Ramos (cell line): ENCODE measurements around the gene ADORA2B.
"Not testable (repeated sequence)": the region's sequence is repeated elsewhere in the genome, so short reads cannot be mapped to it uniquely, and the experiment has no call there.

Experiments
- in situ Hi-C: fragments of 300-500 bp; cut with MboI; formaldehyde crosslinking; loops from one replicate; pipeline ENCODE4 v1.14.3; 2022; ENCODE audit warnings: low sequenced_read_pairs; ENCODE audit not compliant: unreplicated experiment

Gene ADORA2B

DNA sequence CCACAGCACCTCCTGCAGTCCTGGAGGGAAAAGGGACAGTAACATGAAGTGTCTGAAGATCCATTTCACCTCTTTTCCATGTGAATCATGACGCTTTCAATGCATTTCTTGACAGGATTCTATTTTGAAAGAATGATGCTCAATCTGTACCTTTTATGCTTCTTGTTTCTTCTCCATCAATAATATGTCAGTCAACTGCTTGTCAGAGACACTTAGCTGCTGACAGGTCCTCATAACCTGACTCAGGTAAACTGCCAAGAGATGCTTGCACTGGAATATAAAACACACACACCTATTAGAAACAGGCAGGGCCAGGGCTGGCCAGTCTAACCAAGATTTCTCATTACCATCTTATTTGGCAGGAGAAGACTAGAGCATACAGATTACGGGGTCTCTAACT lies 33.0 kb downstream of the ADORA2B start:
- in situ Hi-C loops, result no loop called here

DNA sequence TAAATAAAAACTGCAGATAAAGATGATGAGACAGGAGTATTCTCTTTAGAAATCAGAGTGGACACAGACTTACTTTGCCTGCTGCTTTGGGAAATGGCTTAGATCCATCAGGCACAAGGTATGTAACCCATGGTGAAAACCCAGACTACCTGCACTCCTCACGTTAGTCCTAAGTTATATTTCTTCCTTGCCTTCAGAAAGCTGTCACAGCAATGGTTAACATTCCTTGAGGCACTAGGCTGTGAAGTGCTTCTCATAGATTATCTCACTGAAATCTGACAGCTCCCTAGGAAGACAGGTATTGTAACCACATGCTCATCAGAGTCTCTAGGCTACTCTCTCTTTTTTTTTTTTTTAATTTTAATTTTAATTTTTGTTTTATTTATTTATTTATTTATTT lies 33.7 kb downstream of the ADORA2B start:
- in situ Hi-C loops, result no loop called here

DNA sequence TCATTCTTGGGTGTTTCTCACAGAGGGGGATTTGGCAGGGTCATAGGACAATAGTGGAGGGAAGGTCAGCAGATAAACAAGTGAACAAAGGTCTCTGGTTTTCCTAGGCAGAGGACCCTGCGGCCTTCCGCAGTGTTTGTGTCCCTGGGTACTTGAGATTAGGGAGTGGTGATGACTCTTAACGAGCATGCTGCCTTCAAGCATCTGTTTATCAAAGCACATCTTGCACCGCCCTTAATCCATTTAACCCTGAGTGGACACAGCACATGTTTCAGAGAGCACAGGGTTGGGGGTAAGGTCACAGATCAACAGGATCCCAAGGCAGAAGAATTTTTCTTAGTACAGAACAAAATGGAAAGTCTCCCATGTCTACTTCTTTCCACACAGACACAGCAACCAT lies 34.1 kb downstream of the ADORA2B start:
- in situ Hi-C loops, result not testable (repeated sequence)

- in situ Hi-C loops, result no loop called here
These were observed 36.3 kb downstream of the ADORA2B start for GRCh38 chr17:15981208-15981607.

DNA sequence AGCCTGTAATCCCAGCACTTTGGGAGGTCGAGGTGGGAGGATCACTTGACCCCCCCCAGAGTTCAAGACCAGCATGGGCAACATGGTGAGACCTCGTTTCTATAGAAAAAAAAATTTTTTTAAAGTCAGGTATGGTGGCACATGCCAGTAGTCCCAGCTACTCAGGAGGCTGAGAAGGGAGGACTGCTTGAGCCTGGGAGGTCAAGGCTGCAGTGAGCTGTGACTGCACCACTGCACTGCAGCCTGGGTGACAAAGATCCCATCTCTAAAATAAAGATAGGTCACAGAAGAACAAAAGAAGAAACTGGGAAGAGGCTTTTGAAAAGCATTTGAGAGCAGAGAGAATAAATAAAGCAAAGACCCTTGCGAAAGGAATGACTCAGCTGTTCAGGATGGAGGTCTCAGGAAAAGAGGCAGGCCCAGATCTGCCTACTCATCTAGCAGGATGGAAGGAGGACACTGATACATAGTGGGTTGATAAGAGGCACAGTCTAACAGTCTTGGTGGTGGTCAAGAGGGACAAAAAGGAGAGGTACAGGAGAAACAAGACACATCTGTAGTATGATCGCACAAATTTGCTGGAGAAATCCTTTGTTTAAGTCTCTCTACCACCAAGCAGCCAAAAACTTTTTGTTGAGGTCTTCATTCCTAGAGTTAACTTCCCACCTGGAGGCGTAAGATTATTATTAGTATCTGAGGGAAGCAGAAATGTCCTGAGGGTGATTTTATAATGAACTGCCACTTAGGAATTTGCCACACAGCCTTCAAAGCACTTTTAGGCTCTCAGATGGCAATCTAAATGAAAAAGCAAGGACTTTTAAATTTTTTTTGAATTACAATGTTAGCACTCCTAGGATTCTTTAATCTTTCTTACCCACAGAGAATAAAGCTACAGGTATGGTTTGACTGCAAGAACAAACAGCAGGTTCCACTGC lies 37.0 kb downstream of the ADORA2B start:
- in situ Hi-C loops, result no loop called here

GRCh38 chr17:15996322-15996721 lies 51.4 kb downstream of the ADORA2B start:
- in situ Hi-C loops, result no loop called here

DNA sequence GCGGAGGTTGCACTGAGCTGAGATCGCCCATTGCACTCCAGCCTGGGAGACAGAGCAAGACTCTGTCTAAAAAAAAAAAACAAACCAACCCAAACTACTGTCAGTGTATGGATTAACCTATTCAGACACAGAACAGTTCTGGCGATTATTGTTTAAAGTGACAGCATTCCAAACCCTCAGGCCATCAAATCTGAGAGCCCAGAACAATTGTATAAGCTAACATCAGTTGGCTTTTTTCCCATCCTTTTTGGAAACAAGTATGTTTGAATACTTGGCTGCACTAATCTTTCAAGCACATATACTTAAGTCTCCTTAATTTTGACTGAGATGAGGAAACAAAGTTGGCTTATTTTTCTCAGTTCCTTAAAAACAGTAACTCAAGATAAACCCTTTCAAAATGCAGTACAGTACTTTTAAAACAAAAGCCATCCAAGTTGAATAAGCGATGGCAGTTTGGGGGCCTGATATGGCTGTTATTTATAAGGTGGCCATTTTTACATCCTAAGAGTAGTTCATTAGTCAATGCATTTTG lies 53.2 kb downstream of the ADORA2B start:
- in situ Hi-C loops, result no loop called here

GRCh38 chr17:15999141-15999973 lies 54.4 kb downstream of the ADORA2B start, which contains the start of the genes TTC19 and ZSWIM7:
Gene TTC19, plus strand, starts transcription at chr17:15999824. Its CDS starts 25 bp downstream, at chr17:15999849.
Gene ZSWIM7, minus strand, starts transcription at chr17:15999704. Its CDS starts 110 bp downstream, at chr17:15999594.
- in situ Hi-C loops, result no loop called here

DNA sequence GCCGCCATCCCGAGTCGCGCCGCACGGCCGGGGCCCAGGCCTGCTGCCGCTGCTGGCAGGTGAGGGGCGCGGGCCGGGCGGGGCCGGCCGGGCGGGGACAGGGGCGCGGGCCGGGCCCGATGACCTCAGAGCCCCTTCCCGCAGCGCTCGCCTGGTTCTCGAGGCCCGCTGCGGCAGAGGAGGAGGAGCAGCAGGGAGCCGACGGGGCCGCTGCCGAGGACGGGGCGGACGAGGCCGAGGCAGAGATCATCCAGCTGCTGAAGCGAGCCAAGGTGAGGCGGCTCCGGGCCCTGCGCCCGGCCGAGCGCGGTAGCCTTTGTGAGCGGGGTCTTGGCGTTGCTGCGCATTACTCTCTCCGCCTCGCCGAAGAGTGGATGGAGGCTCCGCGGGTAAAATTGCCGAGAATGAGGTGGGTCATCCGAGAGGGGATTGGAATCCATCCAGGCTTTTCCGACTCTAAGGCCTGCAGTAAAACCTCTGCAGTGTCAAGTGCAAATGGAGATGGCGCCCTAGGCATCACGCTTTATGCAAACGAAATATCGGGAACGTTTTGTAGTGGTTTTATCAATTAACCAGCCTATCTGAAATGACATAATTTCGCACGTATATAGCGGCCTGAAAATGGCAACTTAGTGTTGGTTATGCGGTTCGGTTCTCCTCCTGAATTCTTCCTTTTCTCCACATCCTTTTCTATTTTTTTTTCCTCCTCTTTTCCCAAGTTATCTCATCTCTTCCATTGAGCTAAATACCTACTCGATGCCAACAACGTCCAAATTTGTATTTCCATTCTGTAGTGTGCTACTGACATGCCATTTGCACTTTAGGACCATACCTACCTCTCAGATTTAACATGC lies 55.3 kb downstream of the ADORA2B start:
- in situ Hi-C loops, result no loop called here

DNA sequence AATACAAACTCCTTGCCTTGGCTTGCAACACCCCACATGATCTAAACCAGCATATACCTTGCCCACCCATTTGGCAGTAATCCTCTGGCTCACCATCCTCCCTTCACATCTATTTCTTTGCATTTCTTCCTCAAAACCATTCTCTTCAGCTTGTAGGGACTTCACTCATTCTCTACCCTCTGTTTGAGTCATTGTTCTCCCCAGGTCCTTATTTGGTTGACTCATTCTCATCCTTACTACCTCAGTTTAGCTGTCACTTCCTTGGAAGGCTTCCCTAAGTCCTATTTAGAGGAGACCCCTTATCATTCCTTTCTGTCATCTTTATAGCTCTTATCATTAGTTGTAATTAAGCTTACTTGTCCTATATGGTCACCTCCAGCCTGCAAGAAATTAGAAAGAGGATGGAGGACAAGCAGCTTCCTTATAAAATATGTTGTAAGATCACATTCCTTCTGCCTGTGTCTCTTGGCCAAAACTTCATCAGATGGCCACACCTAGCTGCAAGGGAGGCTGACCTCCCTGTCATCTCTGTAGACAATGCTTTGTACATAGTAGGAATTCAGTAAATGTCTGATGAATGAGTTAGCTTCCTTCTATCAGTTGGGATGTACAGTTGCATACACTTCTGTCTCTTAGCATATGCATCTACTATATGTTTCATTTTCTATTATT lies 56.4 kb downstream of the ADORA2B start:
- in situ Hi-C loops, result no loop called here

- in situ Hi-C loops, result no loop called here
These were observed 57.9 kb downstream of the ADORA2B start for GRCh38 chr17:16002708-16003260.

DNA sequence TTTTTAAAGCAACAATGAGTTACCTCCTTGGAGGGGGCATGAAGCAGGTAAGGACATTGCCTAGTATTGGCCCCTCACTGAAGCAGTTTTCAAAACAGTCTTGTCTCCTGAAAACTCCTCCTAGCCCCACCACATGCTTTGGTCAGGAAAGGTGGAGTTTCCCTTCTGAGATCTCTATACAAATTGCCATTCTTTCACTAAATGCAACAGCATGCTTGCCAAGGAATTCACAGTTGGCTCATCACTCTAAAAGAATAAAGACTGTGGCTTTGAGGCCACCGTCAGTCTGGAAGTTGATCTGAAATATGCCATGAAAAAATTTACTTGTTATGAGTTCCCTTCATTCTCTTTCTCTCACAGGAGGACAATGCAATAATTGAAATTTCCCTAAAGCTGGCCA lies 58.9 kb downstream of the ADORA2B start:
- in situ Hi-C loops, result no loop called here

- in situ Hi-C loops, result no loop called here
These were observed 60.7 kb downstream of the ADORA2B start for GRCh38 chr17:16005636-16006035.

DNA sequence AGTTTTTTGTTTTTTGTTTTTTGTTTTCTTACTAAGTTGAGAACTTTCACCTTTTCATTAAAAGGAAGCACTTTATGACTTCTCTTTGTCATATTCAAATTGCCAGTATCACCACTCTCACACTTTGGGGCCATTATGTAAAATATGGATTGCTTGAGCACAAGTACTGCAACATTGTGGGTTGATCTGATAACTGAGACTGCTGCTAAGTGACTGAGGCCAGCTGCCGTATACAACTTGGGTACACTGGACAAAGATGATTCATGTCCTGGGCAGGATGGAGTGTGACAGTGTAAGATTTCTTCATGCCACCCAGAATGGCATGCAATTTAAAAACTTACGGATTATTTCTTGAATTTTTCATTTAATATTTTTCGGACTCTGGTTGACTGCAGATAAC lies 62.5 kb downstream of the ADORA2B start:
- in situ Hi-C loops, result no loop called here

DNA sequence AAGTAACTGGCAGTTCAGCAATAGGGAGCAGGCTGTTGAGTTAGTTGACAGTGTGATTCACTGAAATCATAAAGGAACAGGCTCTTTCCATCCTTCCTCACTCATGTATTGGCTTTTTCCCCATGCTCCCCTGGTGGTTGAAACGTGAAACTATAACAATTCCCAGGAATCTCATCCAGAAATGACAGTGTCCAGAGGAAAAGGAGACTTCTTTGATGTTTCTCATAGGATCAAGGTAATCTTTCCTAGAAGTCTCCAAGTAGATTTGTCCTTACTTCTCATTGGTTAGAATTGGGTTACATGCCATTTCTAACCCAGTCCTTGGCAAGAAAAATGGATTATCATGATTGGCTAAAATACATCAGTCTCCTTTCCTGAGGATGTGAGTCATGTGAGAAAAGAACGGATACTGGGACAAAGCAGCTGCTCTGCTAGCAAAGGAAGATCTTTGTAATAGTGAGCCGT lies 69.0 kb downstream of the ADORA2B start:
- in situ Hi-C loops, result no loop called here

GRCh38 chr17:16019347-16019746 lies 74.4 kb downstream of the ADORA2B start:
- in situ Hi-C loops, result no loop called here

DNA sequence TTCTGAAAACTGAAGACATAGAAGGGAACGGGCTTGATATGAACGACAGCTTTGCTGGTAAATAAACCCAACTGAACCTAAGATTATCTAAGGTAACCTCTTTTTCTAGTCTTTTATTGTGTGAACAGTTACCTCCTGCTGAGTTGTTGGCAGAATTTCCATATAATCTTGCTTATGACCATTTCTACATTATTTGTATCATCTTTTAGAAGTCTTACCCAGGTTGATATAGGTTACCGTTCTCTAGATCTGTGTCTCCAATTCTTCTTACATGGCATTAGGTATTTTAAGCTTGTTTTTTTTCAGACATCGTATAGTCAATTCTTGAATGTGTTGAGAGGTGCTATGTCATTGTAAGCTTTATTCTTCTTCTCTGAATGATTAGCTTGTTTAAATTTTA lies 79.0 kb downstream of the ADORA2B start:
- in situ Hi-C loops, result no loop called here

- in situ Hi-C loops, result no loop called here
These were observed 80.3 kb downstream of the ADORA2B start for GRCh38 chr17:16025202-16025601.
